HG02981 (cell line): ENCODE results near the gene SYT1.
"Not testable (repeated sequence)": the region's sequence is repeated elsewhere in the genome, so short reads cannot be mapped to it uniquely, and the experiment has no call there.

Experiments
- ATAC-seq: cut with Tn5 transposase; IDR thresholded peaks from one replicate; pipeline ENCODE4 v1.9.1; 2021; ENCODE audit warnings: mild to moderate bottlenecking, moderate library complexity; ENCODE audit not compliant: unreplicated experiment

The SYT1 gene

GRCh38 chr12:79423560-79423959, 559.0 kb downstream of the SYT1 start:
- ATAC-seq, result no peak

GRCh38 chr12:79424109-79424721, 559.6 kb downstream of the SYT1 start:
- no peak for ATAC-seq

GRCh38 chr12:79426121-79426520, 561.5 kb downstream of the SYT1 start:
- no peak for ATAC-seq

GRCh38 chr12:79426744-79427143, 562.2 kb downstream of the SYT1 start:
- ATAC-seq, result not testable (repeated sequence)

GRCh38 chr12:79433465-79434072, 569.0 kb downstream of the SYT1 start:
- no peak for ATAC-seq

- no peak for ATAC-seq
Observed at GRCh38 chr12:79434561-79434960, 570.0 kb downstream of the SYT1 start.

GRCh38 chr12:79435742-79436141, 571.2 kb downstream of the SYT1 start:
- no peak for ATAC-seq

- ATAC-seq, result no peak
Observed at GRCh38 chr12:79438480-79439174, 574.1 kb downstream of the SYT1 start.

- ATAC-seq, result no peak
Observed at GRCh38 chr12:79439175-79439825, 574.7 kb downstream of the SYT1 start.

GRCh38 chr12:79441534-79441933, 577.0 kb downstream of the SYT1 start:
- no peak for ATAC-seq

GRCh38 chr12:79442396-79442795, 577.8 kb downstream of the SYT1 start:
- no peak for ATAC-seq

GRCh38 chr12:79444089-79444488, 579.5 kb downstream of the SYT1 start:
- ATAC-seq, result no peak

GRCh38 chr12:79448816-79449215, 584.2 kb downstream of the SYT1 start:
- ATAC-seq, result no peak

GRCh38 chr12:79451365-79451764, 586.8 kb downstream of the SYT1 start:
- ATAC-seq, result no peak

- ATAC-seq, result no peak
Observed at GRCh38 chr12:79451978-79452377, 587.4 kb downstream of the SYT1 start.

- ATAC-seq, result no peak
Observed at GRCh38 chr12:79452906-79453305, 588.3 kb downstream of the SYT1 start.

- no peak for ATAC-seq
Observed at GRCh38 chr12:79453820-79454219, 589.2 kb downstream of the SYT1 start.

- ATAC-seq, result no peak
Observed at GRCh38 chr12:79454338-79454843, 589.8 kb downstream of the SYT1 start.

- ATAC-seq, result no peak
Observed at GRCh38 chr12:79455286-79455685, 590.7 kb downstream of the SYT1 start.

- ATAC-seq, result no peak
Observed at GRCh38 chr12:79482323-79482722, 617.7 kb downstream of the SYT1 start.

GRCh38 chr12:79482921-79483320, 618.3 kb downstream of the SYT1 start:
- no peak for ATAC-seq

- ATAC-seq, result no peak
Observed at GRCh38 chr12:79486154-79486553, 621.6 kb downstream of the SYT1 start.
